ENCODE data around the gene HLCS.
"Not testable (repeated sequence)": the region's sequence is repeated elsewhere in the genome, so short reads cannot be mapped to it uniquely, and the experiment has no call there.

Gene HLCS

DNA sequence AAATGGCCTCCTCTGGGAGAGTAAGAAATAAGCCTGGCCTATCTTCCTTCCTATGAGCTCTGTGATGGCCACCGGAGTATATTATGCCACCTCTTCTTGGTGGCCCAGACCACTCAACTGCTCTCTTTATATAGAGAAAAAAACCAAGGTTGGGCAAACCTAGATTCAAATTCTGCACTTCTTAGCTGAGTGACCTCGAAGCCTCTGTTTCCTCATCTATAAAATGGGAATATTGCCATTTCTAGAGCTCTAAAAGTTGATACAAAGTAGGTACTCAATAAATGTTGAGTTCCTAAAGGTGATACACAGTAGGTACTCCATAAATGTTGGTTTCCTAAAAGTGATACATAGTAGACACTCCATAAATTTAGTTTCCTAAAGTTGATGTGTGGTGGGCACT lies 120.7 kb downstream of the HLCS start:
- no peak for DNase-seq

- no peak for DNase-seq
Measured at GRCh38 chr21:36845070-36845469, 121.4 kb downstream of the HLCS start.

- no peak for DNase-seq
Measured at GRCh38 chr21:36841866-36842265, 124.6 kb downstream of the HLCS start.

- DNase-seq, result no peak
Measured at GRCh38 chr21:36839735-36840134, 126.7 kb downstream of the HLCS start.

- peak; percentile 32 for DNase-seq
Measured at GRCh38 chr21:36839123-36839522, 127.3 kb downstream of the HLCS start.

DNA sequence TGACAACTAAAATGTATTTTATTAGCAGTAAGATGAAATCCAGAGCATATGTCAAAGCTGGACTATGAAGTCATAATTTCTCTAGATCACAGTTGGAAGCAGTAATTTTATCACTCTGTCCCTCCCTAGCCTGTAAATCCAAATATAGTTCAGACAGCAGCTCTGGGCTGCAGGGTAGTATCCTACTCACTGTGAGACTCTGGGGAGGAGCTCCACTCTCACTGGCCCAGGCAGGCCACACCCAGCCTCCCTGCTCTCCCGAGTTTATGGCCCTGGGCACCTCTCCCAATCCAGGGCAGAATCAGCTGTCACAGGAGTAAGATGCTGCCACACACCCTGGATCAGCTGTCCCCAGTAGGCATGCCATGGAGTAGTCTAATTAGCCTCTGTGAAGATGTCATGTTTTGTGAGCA lies 131.1 kb downstream of the HLCS start:
- no peak for DNase-seq

GRCh38 chr21:36834192-36834591 lies 132.3 kb downstream of the HLCS start:
- DNase-seq, result no peak

DNA sequence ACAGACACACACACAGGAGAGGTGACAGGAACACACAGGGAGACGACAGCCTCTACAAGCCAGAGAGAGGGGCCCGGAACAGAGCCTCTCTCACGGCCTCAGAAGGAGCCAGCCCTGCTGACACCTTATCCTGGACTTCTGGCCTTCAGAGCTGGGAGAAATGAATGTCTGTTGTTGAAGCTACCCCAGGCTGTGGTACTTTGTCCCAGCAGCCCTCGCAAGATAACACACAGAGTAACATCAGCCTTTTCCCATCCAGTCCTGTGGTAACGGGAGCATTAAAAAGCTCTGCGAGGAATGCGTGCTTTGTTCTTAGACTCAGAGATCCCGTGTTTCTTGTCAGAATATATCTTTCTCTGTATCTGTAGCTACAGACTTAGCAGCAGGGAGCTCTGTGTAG lies 136.4 kb downstream of the HLCS start:
- DNase-seq, result no peak

DNA sequence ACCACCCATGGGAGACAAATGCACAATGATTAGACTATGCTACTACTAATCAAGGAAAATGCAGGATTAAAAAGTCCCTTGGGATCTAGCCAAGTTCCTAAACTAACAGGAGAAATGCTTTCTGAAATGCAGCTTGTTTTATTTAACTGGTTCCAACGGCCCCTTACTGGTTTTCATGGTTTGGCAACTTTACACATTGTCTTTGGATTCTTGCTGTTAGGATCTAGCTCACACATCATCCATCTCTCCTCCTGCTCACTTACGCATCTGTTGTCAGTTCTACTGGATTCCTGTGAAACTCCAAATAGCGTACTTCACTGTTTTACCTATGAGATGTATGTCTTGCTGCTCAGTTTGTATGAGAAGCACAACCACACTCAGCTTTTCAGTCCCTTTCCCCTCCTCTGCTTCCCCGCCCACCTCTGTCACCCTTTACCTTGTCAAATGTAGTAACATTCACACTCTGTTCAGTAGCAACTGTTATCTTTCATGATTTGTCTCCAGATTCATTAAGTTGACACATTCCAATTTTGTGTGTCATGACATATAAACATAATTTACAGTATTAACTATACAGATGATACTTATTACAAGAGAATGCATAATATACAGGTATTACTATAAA lies 137.5 kb downstream of the HLCS start:
- no peak for DNase-seq

GRCh38 chr21:36828208-36828607 lies 138.3 kb downstream of the HLCS start:
- no peak for DNase-seq

- DNase-seq, result peak; percentile 86
Measured at GRCh38 chr21:36825658-36826057, 140.8 kb downstream of the HLCS start.

- DNase-seq, result no peak
Measured at GRCh38 chr21:36821032-36821299, 145.5 kb downstream of the HLCS start.

DNA sequence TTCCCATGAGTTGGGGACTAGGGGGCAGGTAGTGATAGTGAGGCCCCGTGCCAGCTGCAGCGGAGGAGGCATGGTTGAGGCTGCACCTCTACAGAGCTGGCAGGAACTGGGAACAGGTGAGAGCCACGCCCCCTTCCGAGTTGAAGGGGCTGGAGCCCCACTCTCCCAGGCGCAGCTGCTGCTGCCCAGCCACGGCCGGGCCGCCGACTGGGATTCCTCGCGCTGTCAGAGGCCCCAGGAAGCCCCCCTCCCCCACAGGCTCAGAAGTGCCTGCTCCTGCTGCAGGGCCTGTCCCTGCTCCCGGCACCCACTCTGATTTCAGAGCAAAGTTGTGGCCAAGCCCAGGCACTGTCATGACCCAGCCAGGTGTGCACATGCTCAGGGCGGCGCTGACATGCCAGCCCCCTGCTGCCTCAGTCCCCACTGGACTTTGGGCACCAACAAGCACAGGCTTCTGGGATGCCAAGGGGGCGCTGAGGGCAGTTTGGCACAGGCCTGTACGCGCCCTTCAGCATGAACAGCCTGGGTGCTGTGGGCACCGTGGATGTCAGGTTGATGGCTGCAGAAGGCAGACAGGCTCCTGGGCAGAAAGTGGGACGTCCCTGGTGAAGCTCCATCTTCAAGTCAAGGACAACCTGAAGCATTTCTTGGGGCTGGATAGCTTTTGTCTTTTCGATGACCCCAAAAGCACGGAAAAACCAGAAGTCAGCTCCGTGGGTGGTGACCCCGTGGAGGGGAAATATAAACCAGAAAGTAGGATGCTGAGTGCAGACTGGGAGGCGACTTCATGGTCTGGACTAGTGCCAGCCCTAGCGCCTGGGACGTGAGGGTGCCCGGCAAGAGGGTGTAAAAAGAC lies 146.1 kb downstream of the HLCS start:
- DNase-seq, result no peak

DNA sequence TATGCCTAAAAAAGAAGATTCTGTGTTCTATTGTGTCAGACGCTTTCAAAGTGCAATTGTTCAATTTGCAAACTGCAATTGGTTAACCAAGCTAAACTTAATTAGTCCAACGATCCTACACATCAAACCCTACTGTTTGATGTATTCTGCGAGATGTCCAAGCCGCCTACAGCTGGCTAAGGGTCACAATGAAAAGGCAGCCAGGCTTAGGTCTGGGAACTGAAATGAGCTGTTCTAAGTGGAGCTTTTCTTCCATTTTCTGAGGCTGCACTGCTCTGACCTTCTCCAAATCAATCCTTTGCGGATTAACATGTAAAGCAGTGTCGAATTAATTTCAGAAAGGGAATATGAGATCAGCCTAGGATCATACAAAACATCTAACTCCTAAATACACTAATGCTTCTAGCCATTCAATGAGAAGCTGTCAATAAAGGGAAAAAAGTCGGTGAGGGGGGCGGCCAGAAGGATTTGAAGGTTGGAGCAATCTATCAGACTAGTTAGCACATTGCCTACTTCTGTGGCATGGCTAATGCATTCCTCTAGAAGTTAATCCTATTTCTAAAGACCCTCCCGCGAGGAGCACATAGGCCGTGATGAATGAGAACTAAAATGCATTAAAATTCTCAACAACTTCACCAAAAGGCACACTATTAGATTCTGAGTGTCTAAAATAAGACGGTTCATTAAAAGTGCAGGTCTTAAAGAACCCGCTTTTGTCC lies 148.6 kb downstream of the HLCS start:
- no peak for DNase-seq

DNA sequence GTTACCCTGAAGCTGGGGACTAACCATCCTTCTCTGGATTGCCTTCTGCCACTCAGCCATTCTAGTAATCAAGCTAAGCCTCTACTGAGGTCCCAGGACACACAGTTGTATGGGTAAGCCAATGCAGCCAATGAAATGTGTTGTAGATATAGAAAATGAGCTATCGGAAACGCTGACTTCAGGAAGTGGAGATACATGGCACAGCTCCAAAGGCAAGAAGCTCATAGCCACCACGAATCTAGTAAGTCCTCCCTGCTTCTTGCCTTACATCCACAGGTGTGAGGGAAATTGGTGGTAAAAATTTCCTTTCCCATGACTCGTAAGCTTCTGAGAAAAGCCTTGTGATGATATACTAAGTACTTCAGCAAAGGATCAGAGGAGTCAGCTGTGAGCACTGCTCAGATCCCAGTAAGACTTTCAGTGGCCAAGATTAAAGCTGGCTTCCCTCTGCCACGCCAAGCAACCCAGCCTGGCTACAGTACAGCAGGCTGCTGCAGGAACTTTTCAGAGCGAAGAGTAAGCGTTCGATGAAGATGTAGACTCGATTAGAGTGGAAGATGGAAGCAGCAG lies 149.8 kb downstream of the HLCS start:
- DNase-seq, result no peak

DNA sequence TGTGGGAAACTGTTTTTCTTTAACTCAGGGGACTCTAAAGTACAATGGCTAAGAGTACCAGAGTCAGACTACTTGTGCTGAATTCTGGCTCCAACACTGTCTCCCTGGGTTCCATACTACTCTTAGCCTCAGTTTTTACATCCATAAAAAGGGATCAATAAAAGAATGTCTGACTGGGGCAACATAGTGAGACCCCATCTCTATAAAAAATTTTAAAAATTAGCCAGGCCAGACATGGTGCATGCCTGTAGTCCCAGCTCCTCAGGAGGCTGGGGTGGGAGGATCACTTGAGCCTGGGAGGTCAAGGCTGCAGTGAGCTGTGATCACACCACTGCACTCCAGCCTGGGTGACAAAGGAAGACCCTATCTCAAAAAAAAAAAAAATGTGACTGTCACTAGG lies 150.4 kb downstream of the HLCS start:
- not testable (repeated sequence) for DNase-seq

GRCh38 chr21:36815284-36815683 lies 151.2 kb downstream of the HLCS start:
- DNase-seq, result no peak

- DNase-seq, result no peak
Measured at GRCh38 chr21:36813052-36813451, 153.4 kb downstream of the HLCS start.

DNA sequence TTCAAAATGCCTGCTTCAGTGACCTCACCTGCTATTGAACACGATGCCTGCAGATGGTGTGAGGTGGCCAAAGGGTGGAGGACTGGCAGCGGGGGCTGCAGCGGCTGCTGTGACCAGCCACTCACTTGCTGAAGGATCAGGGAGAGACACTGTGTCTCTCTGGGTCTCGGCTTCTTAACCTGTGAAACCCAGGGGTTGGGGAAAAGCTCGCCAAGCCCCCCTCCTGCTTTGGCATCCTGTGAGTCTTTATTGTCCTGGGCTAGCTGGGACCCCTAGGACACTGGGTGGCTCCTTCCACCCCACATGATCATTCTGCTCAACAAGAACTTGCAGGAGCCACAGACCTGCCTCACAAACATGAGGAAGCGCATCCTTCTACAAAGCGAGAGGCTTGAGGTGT lies 154.7 kb downstream of the HLCS start:
- no peak for DNase-seq

DNA sequence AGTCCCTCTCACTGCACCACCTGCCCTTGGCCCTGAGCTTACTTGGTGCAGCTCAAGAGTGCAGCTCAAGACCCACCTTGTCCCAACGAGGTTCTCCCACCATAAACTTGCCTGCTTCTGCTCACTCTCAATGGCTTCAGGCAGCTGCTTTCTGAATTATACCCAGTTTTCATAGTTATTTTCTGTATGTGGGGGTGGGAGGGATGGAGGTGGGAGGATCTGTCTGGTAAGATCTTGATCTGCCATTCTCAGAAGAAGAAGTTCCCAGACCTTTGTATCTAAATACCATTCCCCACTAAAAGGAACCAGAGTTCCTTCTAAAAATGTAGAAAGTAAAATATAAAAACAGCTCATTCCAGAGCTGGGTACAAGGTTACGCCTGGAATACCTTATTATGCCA lies 156.0 kb downstream of the HLCS start:
- DNase-seq, result no peak

DNA sequence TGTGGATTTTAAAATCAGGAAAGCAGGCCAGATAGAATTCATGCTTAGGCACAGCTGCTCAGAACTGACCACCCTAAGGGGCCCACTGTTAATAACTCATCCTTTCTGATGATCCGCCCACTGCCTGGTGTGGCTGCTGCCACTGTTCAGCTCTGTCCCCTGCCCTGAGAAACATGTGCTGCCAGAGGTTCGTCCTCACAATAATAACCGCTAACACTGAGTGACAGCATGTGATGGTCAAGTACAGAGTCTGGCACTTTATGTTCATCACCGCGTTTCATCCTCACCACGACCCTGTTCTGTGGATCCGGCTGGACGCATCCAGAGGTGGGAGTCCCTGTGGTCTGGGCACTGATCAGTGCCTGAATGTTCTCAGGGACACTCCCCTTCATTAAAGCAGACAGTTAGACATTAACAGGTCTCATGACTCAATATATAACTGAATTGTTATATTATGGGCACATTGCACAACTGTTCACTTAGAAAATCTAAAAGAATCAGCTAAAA lies 159.0 kb downstream of the HLCS start:
- DNase-seq, result no peak

DNA sequence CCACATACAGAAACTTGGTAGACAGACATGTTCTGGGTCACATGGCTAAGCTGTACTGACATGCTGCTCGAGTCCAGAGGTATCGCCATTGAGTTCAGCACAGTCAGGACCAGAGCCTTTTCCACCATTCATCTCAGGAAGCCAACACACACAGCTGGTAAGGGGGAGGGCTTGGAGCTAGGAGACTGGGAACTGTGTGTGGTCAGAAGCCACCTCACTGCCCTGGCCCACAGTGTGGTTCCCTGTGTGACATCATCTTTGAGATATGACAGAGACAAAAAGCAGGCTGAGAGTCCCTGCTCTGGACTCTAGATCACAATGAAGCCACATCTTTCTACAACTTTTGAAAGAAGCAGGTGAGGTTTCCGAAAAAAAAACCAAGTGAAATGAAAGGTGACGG lies 160.4 kb downstream of the HLCS start:
- DNase-seq, result no peak

GRCh38 chr21:36804874-36805611 lies 161.4 kb downstream of the HLCS start:
- no peak for DNase-seq

Data from NCI-H146 (cell line).